ENCODE data around the gene IGFBP4.

Gene IGFBP4

GRCh38 chr17:40466298-40466971 lies 23.2 kb downstream of the IGFBP4 start:
- TF ChIP-seq, protein P1, sequence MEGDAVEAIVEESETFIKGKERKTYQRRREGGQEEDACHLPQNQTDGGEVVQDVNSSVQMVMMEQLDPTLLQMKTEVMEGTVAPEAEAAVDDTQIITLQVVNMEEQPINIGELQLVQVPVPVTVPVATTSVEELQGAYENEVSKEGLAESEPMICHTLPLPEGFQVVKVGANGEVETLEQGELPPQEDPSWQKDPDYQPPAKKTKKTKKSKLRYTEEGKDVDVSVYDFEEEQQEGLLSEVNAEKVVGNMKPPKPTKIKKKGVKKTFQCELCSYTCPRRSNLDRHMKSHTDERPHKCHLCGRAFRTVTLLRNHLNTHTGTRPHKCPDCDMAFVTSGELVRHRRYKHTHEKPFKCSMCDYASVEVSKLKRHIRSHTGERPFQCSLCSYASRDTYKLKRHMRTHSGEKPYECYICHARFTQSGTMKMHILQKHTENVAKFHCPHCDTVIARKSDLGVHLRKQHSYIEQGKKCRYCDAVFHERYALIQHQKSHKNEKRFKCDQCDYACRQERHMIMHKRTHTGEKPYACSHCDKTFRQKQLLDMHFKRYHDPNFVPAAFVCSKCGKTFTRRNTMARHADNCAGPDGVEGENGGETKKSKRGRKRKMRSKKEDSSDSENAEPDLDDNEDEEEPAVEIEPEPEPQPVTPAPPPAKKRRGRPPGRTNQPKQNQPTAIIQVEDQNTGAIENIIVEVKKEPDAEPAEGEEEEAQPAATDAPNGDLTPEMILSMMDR (IDR thresholded peaks at IDR 0.05; ENCODE audit: insufficient read depth, low read depth, low read length, missing control alignments) = no peak
- H3K4me3 ChIP-seq (ENCODE audit: low read depth, low read length) = no peak overlapping the region
- DNase-seq (ENCODE audit: low read depth) = no peak

GRCh38 chr17:40467281-40467867 lies 24.1 kb downstream of the IGFBP4 start:
- no peak overlapping the region for H3K4me3 ChIP-seq (ENCODE audit: low read depth, low read length)
- DNase-seq (ENCODE audit: low read depth) = no peak
- TF ChIP-seq, protein P1 (IDR thresholded peaks at IDR 0.05; ENCODE audit: insufficient read depth, low read depth, low read length, missing control alignments) = no peak

DNA sequence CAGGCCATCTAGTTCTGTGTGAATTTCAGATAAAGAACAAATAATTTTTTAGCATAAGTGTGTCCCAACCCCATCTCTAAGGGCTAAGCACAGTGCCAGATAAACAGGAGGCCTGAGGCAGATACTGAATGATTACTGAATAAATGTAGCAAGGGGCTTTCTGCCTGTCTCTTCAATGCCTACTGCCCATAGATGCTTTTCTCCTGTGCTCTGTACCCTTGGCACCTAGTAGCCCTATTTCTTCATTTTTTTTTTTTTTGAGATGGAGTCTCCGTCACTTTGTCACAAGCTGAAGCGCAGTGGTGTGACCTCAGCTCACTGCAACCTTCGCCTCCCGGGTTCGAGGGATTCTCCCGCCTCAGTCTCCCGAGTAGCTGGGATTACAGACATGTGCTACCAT lies 25.3 kb downstream of the IGFBP4 start:
- no peak for DNase-seq (ENCODE audit: low read depth)
- H3K4me3 ChIP-seq (ENCODE audit: low read depth, low read length) = no peak overlapping the region
- TF ChIP-seq, protein P1 (IDR thresholded peaks at IDR 0.05; ENCODE audit: insufficient read depth, low read depth, low read length, missing control alignments) = no peak

DNA sequence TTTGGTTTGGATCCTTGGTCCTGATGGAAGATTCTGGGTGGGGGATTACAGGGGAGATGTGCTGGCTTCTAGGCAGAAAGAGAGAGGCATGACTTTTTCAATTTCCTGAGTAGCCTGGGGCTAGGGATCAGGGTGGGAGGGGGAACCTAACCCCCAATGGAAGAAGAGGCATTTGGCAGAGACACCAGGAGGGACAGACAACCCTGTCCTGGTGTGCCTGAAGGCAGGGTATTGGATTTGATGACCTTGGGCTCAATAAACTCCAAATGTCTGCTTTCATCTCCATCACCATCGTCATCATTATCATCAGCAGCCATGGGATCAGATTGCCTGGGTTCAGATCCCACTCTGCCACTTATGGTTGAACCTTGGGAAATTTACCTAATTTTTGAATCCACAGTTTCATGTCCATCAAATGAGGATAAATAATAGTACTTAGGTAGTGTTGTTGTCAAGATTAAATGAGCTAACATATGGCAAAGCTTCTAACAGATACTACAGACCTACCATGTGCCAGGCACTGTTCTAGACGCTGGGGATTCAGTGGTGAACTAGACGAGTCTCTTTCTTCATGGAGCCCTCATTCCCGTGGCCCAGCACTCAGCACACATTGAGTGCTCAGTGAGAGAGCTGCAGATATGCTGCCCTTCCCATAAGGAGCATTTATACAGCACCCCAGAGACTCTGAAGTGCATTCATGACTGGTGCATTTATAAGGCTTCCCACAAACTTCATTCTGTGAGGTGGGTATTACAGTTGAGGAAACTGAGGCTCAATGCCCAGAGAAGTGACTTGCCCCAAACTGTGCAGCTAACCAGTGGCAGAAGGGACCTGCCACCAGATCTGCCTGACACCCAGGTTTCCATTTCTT lies 26.8 kb downstream of the IGFBP4 start:
- no peak for DNase-seq (ENCODE audit: low read depth)
- H3K4me3 ChIP-seq (ENCODE audit: low read depth, low read length) = no peak overlapping the region
- TF ChIP-seq, protein P1 (IDR thresholded peaks at IDR 0.05; ENCODE audit: insufficient read depth, low read depth, low read length, missing control alignments) = no peak

- no peak for DNase-seq (ENCODE audit: low read depth)
- H3K4me3 ChIP-seq (ENCODE audit: low read depth, low read length) = no peak overlapping the region
- TF ChIP-seq, protein P1 (IDR thresholded peaks at IDR 0.05; ENCODE audit: insufficient read depth, low read depth, low read length, missing control alignments) = no peak
These were observed 27.9 kb downstream of the IGFBP4 start for GRCh38 chr17:40470932-40471828.

Data from GM12865 (cell line).